DMS114 treated with DMSO at 0.1 percent for 48 hours (cell line): Measurements from ENCODE around the gene GRB10.

Experiments
- DNase-seq: peaks from one replicate; lab custom pipeline; 2025; ENCODE audit not compliant: unreplicated experiment; lab: John Stamatoyannopoulos, UW

GRB10 gene

DNA sequence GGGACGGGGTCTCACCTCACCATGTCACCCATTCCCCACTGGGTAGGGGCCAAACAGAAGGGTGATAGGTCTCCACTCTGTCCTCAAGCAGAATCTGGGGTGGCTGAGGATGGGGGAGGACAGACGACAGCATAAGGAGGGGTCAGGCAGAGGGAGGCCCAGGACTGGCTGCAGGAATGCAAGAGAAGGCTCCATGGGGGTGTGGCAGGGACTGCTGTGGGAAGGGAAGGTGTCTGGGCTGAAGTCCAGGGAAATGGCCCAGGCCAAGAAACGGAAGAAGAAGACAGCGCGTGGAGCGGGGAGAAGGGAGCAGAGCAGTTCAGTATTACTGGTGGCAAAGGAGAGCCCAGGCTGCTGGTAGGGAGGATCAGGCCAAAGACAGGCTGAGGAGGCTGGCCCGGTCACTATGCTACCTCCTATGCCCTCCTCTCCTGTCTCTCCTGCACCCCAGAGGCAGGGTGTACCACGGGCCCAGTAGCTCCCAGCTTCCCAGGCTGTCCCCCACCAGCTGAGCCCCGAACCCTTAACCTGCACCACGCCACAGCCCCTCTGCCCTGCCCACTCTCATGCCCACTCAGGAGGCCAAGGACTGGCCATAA is 60.9 kb downstream of the GRB10 start:
- no peak for DNase-seq

- DNase-seq, result no peak
Observed at GRCh38 chr7:50721160-50721559, 61.5 kb downstream of the GRB10 start.

DNA sequence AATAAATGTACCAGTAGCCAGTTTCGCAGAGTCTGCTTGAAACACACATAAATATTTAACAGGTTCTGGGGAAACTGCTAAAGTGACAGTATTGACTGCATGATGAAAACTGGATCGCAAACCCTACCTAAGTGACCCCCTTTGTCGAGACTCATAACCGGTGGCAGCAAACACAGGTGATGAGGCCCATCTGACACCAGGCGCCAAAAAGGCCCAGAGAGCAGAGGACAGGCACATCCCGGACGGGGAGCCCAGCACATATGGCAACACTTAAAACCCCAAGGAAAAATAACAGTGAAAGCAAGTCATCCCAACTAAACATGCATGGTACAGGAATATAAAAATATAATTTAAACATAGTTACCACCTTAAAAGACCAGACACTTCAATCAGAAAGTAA is 62.4 kb downstream of the GRB10 start:
- no peak for DNase-seq

GRCh38 chr7:50718876-50719275 is 63.8 kb downstream of the GRB10 start:
- DNase-seq, result no peak

DNA sequence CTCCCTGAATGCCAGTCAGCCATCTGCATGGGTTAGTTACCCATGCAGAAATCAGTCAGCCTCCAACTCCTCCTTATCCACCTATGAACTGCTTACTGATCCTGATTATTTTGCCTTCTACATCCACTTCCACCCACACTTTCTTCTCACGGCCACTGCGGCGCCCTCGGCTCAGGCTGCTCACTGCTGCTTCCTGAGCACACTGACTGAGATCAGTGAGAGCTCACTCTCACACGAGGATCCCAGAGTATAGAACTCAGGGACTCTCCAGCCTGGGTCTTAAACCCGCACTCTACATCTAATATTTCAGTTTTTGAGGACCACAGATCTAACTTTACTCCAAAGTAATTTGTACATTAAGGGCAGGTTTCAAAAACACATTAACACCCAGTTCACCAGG is 64.4 kb downstream of the GRB10 start:
- DNase-seq, result no peak

DNA sequence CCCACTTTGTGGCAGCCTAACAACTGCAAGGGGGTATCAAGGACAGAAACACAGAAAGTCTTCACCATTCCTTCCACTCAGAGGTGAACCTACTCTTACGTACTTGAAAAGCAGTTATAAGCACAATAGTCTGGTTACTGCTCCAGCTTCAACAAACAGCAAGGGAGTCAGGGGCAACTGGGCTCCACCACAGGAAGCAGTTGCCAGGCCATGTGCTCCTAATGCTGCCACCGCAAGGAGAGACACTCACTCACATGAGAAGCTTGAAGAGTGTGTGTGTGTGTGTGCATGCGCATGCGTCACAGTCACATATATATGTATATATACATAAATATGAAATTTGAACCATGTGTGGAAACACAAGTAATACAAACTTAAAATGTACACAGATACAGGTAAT is 65.5 kb downstream of the GRB10 start:
- DNase-seq, result no peak

- DNase-seq, result no peak
Observed at GRCh38 chr7:50714857-50715256, 67.8 kb downstream of the GRB10 start.

- DNase-seq, result no peak
Observed at GRCh38 chr7:50713123-50713965, 69.4 kb downstream of the GRB10 start.

- DNase-seq, result no peak
Observed at GRCh38 chr7:50712252-50713122, 70.2 kb downstream of the GRB10 start.

DNA sequence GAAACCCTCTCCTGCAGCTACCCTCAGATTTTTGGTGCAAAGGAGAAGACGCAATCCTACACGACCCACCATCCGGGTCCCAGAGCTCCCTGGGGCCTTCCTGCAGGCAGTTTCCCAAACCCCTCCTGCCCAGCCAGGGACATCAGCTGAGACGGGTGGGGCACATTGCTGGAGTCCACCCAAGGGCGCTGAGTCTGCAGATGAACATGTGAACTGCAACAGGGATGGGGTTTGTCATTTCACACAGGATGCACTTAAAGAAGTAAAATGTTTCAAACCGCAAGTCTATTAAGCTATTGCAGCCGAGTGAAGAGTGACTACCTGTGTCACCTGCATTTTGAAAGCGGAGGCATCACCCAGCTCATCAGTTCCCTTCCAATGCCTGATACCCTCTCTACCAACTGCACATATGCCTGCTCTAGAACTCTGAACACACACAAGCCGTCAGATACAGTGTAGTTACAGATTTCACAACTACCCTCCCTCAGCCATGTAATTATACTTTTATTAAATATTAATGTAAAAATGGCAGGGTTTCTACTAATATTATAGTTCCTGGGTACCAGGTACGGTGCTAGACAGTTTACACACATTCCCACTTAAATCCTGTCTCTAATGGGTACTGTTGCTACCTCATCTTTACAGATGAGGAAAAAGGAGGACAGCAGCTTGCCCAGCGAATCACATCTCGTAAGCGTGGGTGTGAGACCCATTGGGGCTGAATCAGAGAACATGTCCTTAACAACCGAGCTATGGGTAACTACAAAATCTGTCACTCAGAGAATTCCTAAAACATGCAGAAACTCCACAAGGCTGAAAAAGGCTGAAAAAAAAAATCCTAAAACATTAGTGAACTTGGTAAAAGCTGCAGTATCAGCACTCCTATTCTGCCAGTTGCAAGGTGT is 71.2 kb downstream of the GRB10 start:
- DNase-seq, result no peak

DNA sequence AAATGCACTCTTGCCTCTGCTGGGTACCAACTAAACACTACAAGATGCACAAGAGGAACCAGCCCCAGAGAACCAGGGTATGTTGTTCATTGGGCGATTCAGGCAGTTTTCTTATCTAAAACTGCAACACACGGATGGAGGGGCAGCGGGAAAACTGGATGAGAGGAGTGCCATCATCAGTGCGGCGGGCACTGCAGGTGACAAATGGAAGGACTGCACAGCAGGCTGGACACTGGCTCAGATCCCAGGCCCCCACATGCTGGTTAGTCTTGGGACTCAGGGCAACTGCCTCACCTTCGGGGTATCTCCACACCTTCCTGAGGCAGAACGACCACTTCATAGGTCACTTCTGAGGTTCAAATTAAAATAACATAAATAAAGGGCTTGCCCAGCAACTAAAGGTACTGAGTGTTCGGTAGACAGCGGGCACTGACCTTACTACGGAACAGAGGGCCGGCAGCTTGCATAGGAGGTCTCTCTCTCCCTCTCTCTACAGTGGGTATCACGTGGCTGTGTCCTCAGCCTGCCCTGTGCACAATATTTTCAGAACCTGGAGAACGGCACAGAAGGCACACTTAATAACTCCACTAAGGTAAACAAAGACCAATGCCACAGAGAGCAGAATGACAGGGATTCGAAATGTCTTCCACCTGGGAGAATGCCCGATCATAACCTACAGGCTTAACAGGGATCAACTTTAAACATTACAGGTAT is 72.1 kb downstream of the GRB10 start:
- no peak for DNase-seq

DNA sequence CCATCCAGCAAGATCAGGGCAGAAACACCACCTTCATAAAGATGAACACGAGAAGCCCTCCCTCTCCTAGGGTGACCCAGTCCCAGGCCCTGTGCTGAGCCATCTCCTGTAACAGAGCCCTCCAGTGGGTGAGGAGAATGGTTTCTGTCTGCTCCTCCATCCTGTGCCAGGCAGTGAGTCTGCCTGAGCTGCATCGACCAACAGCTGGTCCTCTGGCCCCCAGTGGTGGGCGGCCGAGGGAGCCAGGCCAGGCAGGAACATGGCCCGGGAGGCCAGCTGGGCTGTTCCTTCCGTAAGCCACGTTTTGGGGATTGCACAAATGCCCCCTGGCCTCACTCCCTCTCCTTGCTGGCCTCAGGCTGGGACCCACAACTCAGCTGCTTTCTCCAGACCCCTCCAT is 73.5 kb downstream of the GRB10 start:
- DNase-seq, result no peak

DNA sequence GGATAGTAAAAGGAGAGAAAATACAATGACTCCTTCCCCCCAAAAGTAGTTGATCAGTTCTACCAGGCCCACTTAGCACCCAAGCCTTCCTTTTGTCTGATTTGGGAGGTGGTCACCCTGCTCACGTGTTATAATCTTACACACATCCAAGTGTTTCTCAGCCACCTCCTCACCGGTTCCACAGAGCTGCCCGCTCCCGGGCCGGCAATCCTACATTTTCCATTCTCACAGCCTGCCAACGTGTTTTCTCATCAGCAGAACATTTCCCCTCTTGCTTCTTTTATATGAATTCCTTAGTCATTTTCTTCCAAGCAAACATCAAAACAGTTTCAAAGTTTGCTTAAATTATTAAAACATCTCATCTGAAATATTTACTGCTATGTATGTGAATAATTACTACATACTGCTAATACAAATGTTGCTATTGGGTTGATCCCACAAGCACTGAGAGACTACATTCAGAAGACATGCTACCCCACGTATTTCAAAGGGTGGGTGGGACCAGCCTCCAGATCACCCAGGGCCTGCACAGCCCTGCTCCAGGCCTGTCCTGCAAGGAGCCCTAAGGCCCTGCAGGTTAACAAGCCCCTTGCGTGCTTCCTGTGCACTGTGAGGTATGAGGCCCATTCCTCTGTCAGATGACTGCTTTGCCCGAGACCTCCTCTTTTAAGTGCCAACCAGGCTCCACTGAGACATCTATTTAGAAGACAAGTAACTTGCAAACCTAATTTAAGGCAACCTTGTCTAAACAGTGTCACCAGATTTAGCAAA is 75.3 kb downstream of the GRB10 start:
- no peak for DNase-seq

DNA sequence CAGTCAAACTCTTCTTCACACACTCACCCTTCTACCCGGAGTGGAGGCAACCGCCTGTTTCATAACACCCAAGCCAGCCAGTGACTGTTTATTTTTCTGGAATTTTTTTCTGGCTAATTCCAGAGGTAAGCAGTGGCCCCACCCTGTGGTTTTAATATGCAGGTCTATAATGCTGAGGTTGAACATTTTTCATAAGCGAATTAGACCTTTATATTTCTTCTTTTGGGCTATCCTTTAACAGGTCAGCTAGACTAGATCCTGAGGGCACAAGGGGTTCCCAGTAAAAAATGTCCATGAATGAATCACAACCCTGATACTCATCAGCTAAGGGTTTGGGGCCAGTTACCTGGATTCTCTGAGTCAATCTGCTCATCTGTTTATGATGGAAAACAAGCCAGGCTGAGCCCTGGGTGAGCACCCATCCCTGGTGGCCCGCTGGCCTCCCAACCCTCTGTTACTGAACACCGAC is 76.2 kb downstream of the GRB10 start:
- DNase-seq, result no peak

DNA sequence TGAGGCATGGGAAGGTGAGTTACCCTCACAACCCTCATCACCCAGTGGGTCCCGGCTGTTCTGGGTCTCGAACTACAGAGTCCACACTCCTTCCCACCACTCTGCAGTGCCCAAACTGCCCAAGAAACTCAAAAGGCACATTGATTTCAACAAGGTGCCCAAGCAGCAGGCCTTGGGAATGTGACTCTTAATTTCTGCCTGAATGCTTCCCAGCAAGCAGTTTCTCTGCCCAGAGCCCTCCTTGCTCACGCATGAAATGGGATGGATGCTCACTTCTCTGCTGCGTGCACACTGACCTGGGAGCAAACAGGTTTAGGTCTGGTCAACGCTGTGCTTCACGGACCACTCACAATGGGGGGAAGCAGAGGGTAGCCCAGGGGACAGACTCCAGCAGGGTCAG is 77.9 kb downstream of the GRB10 start:
- no peak for DNase-seq

- DNase-seq, result no peak
Observed at GRCh38 chr7:50703654-50704053, 79.0 kb downstream of the GRB10 start.

DNA sequence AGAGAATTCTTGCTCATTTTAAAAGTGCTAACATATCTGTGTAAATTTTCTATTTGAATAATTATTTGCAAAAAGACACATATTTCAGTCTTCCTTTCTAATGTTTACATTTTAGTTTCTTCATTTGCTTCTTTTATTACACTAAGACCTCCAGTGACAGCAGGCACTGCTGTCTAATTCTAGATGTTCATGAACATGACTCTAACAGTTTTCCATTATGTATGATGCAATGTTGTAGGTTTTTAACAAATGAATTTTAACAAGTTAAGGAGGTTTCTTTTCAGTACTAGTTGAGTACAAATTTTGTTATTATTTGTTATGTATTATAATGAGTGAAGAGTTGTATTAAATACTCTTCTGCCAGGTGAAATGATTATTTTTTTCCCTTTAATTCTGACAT is 83.6 kb downstream of the GRB10 start:
- DNase-seq, result no peak

DNA sequence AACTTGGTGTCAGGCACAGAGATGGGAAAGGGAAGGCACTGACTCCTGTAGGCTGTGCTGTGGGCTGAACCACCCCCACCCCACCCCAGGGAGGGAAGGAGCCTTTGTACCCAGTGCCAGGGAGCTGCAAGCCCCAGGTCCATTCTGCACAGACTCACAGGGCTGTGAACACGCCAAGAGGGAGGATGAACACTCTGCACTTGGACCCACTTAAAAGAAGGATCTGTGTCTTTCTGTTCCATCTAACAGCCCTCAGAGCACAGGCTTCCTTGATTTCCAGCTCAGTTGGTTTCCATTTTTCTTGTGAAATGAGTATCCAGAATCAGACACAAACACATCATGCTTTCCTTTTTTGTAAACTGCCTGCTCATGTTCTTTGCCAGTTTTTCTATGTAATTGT is 84.9 kb downstream of the GRB10 start:
- no peak for DNase-seq
